Right lobe of liver (tissue), 6 donors: ENCODE data around the gene MIP. TPM values are rescaled to one million over a fixed set of nuclear protein-coding genes. Genes with fewer than 3 reads are reported as not detected.

Experiments
- ATAC-seq, 4 donors: fragments of 200-7000 bp; cut with Tn5 transposase; one replicate each; pipeline ENCODE4 v1.9.1; 2020; ENCODE audit warnings: mild to moderate bottlenecking in 4 of 4, moderate library complexity in 4 of 4
- DNase-seq, 3 donors: peaks; one replicate each; pipeline ENCODE4 v3.0.0-alpha.2; 2020
- H3K27ac ChIP-seq, 3 donors: fragments of 200-600 bp; one replicate each; pipeline ENCODE4 v1.8.0; 2022
- H3K27me3 ChIP-seq, 2 donors: fragments of 200-600 bp; one replicate each; pipeline ENCODE4 v1.8.0; 2022
- H3K36me3 ChIP-seq, 4 donors: fragments of 200-600 bp; sonication (generic) in 1 of 4; one replicate each; pipeline versions ENCODE4 v1.5.1 to v1.8.0; 2017 to 2022; ENCODE audit warnings: control low read depth in 1 of 4
- H3K4me1 ChIP-seq, 4 donors: fragments of 200-600 bp; sonication (generic) in 1 of 4; one replicate each; pipeline versions ENCODE4 v1.5.1 to v1.8.0; 2017 to 2022; ENCODE audit warnings: control low read depth in 1 of 4
- H3K4me3 ChIP-seq, 3 donors: fragments of 200-600 bp; one replicate each; pipeline ENCODE4 v1.8.0; 2022
- H3K9me3 ChIP-seq, 4 donors: fragments of 200-600 bp; sonication (generic) in 1 of 4; one replicate each; pipeline versions ENCODE4 v1.5.1 to v1.8.0; 2017 to 2022; ENCODE audit warnings: control low read depth in 1 of 4
- POLR2A ChIP-seq: fragments of 450-650 bp; IDR thresholded peaks from one replicate; pipeline ENCODE4 v1.6.1; 2017; ENCODE audit warnings: antibody characterized with exemption, mild to moderate bottlenecking
- WGBS: methylation state at CpG from one replicate; pipeline ENCODE4 v1.1.6; 2018; ENCODE audit warnings: low coverage, low lambda C conversion rate; ENCODE audit not compliant: insufficient coverage; ENCODE audit errors: missing lambda C conversion rate; 5-methylcytosine and 5-hydroxymethylcytosine counted together
- intact Hi-C, 2 donors: fragments of 100-400 bp; cut with DNase I; formaldehyde crosslinking; loops; one replicate each; pipeline versions ENCODE4 v1.11.2 to v1.14.1; 2022
- total RNA-seq, 6 experiments: library from RNA; depleted of rRNA in 2 of 6; stranded (reverse); fragments of >200 nt in 2 of 6; fragmentation: NEBNext Ultra II Directional in 3 of 6; extraction: Animal tissue kit (Norgen Biotek cat#: 25700) in 3 of 6; gene quantifications; one replicate each; pipeline versions ENCODE4 v1.1.0 to v1.2.4, GENCODE V29; 2016 to 2023
- TF ChIP-seq, protein P1 (sequence below), 4 donors: fragments of 200-600 bp in 3 of 4; fragments of 450-650 bp in 1 of 4; IDR thresholded peaks; one replicate each; pipeline versions ENCODE4 v1.5.1 to v1.8.0; 2016 to 2022; ENCODE audit warnings: antibody characterized with exemption in 4 of 4, mild to moderate bottlenecking in 2 of 4
- donor health status: DM: no; HTN: yes; CAD: no.
- donor health status: DM: no; HTN: no; CAD: no.
- donor health status: DM: no; HTN: no; CAD: no.
- donor health status: DM: no; HTN: yes; CAD: no.
- donor health status: DM: no; HTN: yes; CAD: no.

The MIP gene
- total RNA-seq, 6 experiments from 2014 or later: 0.42 to 0.91 (median 0.76) TPM; not detected in 1

DNA sequence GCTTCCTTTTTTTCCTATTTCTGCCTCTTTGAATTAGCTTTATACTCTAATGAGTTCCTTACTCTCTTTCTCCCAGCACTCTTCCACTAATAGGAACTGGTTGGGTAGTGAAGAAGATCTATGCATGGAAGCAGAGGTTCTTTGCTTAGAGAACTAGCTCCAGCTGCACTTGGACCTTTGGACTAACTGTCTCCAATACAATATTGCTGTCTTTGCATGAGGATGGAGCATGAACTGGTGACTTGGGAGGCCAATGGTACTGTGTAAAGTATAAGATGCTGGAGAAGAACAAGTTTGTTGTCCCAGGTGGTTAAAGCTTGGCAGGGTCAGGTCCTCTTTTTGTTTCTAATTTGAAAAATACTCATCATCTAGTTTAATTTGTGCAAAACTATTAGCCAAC lies 35.9 kb upstream of the MIP start:
- ATAC-seq (no peak), DNase-seq (no peak)
- Histone ChIP-seq H3K27me3 (no peaks in the 10 kb centered on the region), H3K4me3 (no peak overlapping the region), H3K27ac (no peak overlapping the region), H3K9me3 (no peaks in the 10 kb centered on the region), H3K4me1 (peaks cover 0 to 10% (median 2%) of the 10 kb centered on the region in 4 donors), H3K36me3 (no peaks in the 10 kb centered on the region)
- TF ChIP-seq, protein P1, sequence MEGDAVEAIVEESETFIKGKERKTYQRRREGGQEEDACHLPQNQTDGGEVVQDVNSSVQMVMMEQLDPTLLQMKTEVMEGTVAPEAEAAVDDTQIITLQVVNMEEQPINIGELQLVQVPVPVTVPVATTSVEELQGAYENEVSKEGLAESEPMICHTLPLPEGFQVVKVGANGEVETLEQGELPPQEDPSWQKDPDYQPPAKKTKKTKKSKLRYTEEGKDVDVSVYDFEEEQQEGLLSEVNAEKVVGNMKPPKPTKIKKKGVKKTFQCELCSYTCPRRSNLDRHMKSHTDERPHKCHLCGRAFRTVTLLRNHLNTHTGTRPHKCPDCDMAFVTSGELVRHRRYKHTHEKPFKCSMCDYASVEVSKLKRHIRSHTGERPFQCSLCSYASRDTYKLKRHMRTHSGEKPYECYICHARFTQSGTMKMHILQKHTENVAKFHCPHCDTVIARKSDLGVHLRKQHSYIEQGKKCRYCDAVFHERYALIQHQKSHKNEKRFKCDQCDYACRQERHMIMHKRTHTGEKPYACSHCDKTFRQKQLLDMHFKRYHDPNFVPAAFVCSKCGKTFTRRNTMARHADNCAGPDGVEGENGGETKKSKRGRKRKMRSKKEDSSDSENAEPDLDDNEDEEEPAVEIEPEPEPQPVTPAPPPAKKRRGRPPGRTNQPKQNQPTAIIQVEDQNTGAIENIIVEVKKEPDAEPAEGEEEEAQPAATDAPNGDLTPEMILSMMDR (IDR thresholded peaks at IDR 0.05): no peak
- TF ChIP-seq POLR2A: no peak
- intact Hi-C loops: no loop called here

DNA sequence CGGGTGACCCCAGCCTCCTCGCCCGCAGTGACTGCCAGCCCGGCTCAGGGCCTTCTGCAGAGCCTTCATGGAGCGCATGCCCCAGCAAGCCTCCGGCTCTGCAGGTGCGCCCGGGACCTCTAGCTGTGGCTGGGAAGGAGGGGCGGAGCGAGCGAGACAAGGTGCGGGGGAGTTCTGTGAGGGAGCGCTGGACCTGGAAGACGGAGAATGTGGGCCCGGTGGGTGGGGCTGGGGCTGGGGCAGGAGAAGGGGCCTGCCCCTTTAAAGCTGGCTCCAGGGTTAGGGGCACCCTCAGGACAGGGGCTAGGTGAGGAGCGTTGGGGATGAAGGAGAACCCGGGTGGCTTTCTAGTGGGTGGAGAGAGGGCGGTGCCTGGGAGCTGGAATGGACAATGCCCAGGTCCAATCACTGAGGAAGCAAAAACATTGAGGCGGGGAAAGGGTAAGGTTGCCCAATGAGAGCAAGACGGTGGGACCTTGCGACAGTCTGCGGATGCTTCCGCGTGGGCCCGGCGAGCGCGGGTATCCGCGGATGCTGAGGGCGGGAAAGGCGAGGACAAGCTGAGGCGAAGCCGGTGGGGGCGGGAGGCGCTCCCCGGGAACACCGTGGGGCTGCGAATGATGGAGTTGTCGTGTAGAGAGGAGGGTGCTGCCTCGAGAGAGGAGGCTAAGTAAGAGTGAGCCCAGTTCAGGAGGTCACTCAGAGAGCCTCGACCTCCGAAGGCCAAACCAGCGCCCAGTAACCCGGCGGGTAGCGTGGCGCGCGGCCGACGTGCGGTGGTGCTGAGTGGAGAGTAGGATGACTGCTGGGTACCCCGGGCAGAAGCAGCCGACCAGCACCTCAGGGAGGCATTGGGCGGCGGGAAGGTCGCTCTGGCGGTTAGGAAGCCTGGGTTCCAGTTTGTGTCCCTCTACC lies 33.8 kb upstream of the MIP start, which contains the start of gene GLS2:
Gene GLS2 (minus strand): TSS at position 121 of the 915 bp plus-strand sequence. CDS start 43 bp downstream, at position 78.
- H3K27ac ChIP-seq: peak within 1 kb of the TSS; percentile 14 to 92 (median 75)
- no peaks in the 10 kb centered on the region for H3K9me3 ChIP-seq
- DNase-seq (peak; percentile 75 to 94 (median 87)), ATAC-seq (peak; percentile 88 to 95 (median 90))
- 10% methylated on average over 20 of the region's 59 CpGs for WGBS
- peaks cover 0 to 14% (median 2%) of the 10 kb centered on the region in 4 donors for H3K4me1 ChIP-seq
- no peaks in the 10 kb centered on the region for H3K27me3 ChIP-seq
- peak within 1 kb of the TSS; percentile 63 to 85 (median 76) for H3K4me3 ChIP-seq
- intact Hi-C loops: no loop called here
- TF ChIP-seq, protein P1 (IDR thresholded peaks at IDR 0.05): no peak
- TF ChIP-seq POLR2A: peak; percentile 66
- H3K36me3 ChIP-seq: no peaks in the 10 kb centered on the region

DNA sequence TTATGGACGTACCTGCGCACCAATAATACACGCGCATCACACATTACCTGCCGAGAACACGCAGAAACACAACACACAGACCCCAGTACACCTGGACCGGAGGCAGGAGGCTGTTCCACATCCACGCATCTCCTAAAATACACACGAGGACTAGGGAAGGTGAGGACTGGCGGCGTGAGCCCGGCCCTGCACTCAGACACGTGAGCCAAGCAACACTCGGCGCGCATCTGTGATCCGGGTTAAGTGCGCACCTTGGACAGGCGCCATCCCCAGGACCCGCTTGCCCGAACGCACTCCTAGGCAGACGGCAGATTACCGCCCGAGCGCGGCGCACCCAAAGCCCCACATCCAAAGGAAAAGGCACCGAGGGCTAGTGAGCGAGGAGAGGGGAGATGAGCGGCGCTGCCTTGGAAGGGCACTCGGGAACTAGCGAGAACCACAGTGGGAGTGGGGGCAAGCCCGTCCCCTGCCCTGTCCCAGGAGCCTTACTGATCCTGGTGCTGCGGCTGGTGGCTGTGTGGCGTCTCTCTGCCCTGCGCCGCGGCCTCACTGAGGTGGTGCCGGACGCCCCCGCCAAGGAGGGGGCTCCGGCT lies 33.1 kb upstream of the MIP start:
- DNase-seq (peak; percentile 56 to 83 (median 82)), ATAC-seq (peak; percentile 45 to 70 (median 65))
- Histone ChIP-seq H3K4me1 (peaks cover 0 to 14% (median 2%) of the 10 kb centered on the region in 4 donors), H3K27ac (peak overlapping the region; percentile 14 to 92 (median 75)), H3K9me3 (no peaks in the 10 kb centered on the region), H3K36me3 (no peaks in the 10 kb centered on the region), H3K27me3 (no peaks in the 10 kb centered on the region), H3K4me3 (peak overlapping the region; percentile 63 to 85 (median 76))
- intact Hi-C loops: no loop called here
- WGBS: 0% methylated on average over 1 of the region's 44 CpGs
- no peak for TF ChIP-seq POLR2A
- TF ChIP-seq, protein P1 (IDR thresholded peaks at IDR 0.05): no peak

DNA sequence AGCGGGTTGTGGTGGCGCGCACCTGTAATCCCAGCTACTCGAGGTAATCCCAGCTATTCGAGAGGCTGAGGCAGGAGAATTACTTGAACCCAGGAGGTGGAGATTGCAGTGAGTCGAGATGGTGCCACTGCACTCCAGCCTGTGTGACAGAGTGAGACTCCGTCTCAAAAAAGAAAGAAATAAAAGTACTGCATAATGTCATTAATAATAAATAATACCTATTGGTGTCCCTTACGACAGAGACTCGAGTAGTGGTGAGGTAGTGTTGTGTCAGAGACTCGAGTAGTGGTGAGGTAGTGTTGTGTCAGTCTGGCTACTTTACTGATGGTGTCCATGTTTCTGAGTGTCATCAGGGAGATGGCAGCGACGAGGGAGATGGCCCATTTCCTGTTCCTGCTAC lies 32.2 kb upstream of the MIP start:
- Histone ChIP-seq H3K27me3 (no peaks in the 10 kb centered on the region), H3K27ac (peak overlapping the region in 2 of 3 donors; percentile 75 to 92), H3K4me3 (peak overlapping the region; percentile 63 to 85 (median 76)), H3K9me3 (no peaks in the 10 kb centered on the region), H3K36me3 (no peaks in the 10 kb centered on the region), H3K4me1 (peaks cover 0 to 20% (median 2%) of the 10 kb centered on the region in 4 donors)
- intact Hi-C loops: no loop called here
- ATAC-seq: peak in 2 of 4 donors; percentile 1 to 3
- WGBS: 51% methylated on average over 8 of the region's 12 CpGs
- TF ChIP-seq, protein P1 (IDR thresholded peaks at IDR 0.05): no peak
- no peak for TF ChIP-seq POLR2A
- DNase-seq: no peak
